ENCODE results near the gene SLIT1. TPM values are rescaled to one million over a fixed set of nuclear protein-coding genes. Genes with fewer than 3 reads are reported as not detected.

SLIT1 gene
- total and polyA plus RNA-seq, 2 of the 8 experiments (the other 6 are each of a cell fraction or from before 2014, with no cell fraction given) = 0.70 to 0.88 TPM

DNA sequence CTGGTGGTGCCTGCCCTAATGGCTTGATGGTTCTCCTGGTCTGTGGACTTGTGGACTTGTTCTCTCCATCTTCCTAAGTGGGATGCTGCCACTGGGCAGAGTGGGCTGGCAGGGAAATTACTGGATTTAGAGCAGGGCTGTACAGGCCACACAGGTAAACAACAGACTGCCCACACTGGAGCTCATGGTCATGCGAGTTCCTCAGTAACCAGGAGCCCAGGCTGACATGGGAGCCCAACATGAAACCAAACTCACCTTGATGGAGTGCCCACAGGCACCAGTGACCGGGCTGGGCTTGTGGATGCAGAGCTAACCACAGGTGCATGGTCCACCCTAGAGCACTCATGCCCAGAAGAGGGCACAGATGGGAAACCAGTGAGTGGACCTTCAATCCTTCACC lies 116.7 kb downstream of the SLIT1 start:
- Histone ChIP-seq H2AFZ (ENCODE audit: low read length) (no peak overlapping the region), H3K9me3 (ENCODE audit: insufficient read depth in 2 of 2, low read depth in 1 of 2, low read length in 1 of 2) (0 out of 4 replicates have a peak, but pooled peaks cover 0 to 3% of the 10 kb centered on the region in 2 experiments), H2BK5ac (ENCODE audit: low read depth, low read length) (no peak overlapping the region), H4K20me1 (replicated peaks in 1 of 2; ENCODE audit: control insufficient read depth in 1 of 2, insufficient read depth in 2 of 2, low read length in 2 of 2) (no peaks in the 10 kb centered on the region), H4K5ac (ENCODE audit: insufficient read length, low read depth, low read length) (no peak overlapping the region), H3K4me1 (replicated peaks in 1 of 4; ENCODE audit: control insufficient read depth in 3 of 4, insufficient read depth in 4 of 4, low read length in 3 of 4) (peaks cover 0 to 7% (median 5%) of the 10 kb centered on the region in 4 experiments; a peak in 4 of 7 replicates), H4K91ac (replicated peaks; ENCODE audit: insufficient read length, low read length) (no peak overlapping the region), H3K4me2 (ENCODE audit: insufficient read depth in 1 of 2, low read depth in 2 of 2, low read length in 2 of 2) (no peak overlapping the region), H3K23me2 (ENCODE audit: low read depth, low read length) (no peaks in the 10 kb centered on the region), H3K23ac (ENCODE audit: insufficient read length) (no peak overlapping the region), H3K36me3 (ENCODE audit: control insufficient read depth in 2 of 4, insufficient read depth in 4 of 4, low read length in 3 of 4) (no peaks in the 10 kb centered on the region), H3K79me2 (ENCODE audit: control insufficient read depth in 1 of 2, insufficient read depth in 2 of 2, low read length in 2 of 2) (no peaks in the 10 kb centered on the region), H2AK5ac (ENCODE audit: low read depth, low read length) (no peak overlapping the region), H2BK12ac (ENCODE audit: low read depth, low read length) (no peak overlapping the region), H3K27ac (ENCODE audit: low read depth, low read length) (no peak overlapping the region), H3K56ac (replicated peaks; ENCODE audit: insufficient read length, low read depth, low read length) (no peak overlapping the region), H4K8ac (ENCODE audit: extremely low read depth, insufficient read depth, low read length) (no peak overlapping the region), H2BK20ac (ENCODE audit: low read length) (no peak overlapping the region), H3K4ac (replicated peaks; ENCODE audit: insufficient read length, low read depth, low read length) (no peak overlapping the region), H2BK120ac (replicated peaks; ENCODE audit: low read depth, low read length) (no peak overlapping the region), H2BK15ac (ENCODE audit: low read length) (no peak overlapping the region; the same call in 1 of the 2 replicates), H3K79me1 (ENCODE audit: low read depth, low read length) (no peaks in the 10 kb centered on the region), H3K27me3 (replicated peaks in 1 of 4; ENCODE audit: control insufficient read depth in 3 of 4, extremely low read depth in 1 of 4, insufficient read depth in 3 of 4, low read length in 3 of 4) (peaks cover 0 to 3% (median 0%) of the 10 kb centered on the region in 4 experiments; a peak in 1 of 7 replicates), H3K14ac (ENCODE audit: insufficient read length) (no peak overlapping the region), H3K18ac (ENCODE audit: extremely low read depth, low read length) (no peak overlapping the region), H3K9ac (replicated peaks in 1 of 4; ENCODE audit: extremely low read depth in 1 of 4, low read depth in 3 of 4, low read length in 3 of 4) (no peak overlapping the region), H3K4me3 (ENCODE audit: extremely low read depth in 1 of 4, insufficient read depth in 2 of 4, low read depth in 3 of 4, low read length in 4 of 4) (no peak overlapping the region)
- ChIA-PET POLR2A (ENCODE audit: partially characterized antibody) (no interaction called here), CTCF (ENCODE audit: partially characterized antibody) (interaction anchor here (1.0 to 42.3 kb wide), 10 partner anchors 11 to 426 kb away, joined by 3 to 1348 read pairs (median 100); partner anchors contain the start of gene SLIT1)
- no peak for FAIRE-seq
- no peak for DNase-seq (ENCODE audit: low read depth in 1 of 2, low spot score in 2 of 2)
- 92% methylated on average over 2 of the region's 2 CpGs; no CpG with 5 or more reads in 1 of the 2 experiments for WGBS, 2 experiments (ENCODE audit: extremely low coverage in 1 of 2, insufficient coverage in 1 of 2, insufficient read length in 1 of 2, insufficient replicate concordance in 2 of 2, low coverage in 1 of 2, low lambda C conversion rate in 2 of 2, missing lambda C conversion rate in 1 of 2)
- TF ChIP-seq YY1 (IDR thresholded peaks at IDR 0.05; ENCODE audit: low read depth, low read length) = no peak
- no peak for TF ChIP-seq NRF1 (IDR thresholded peaks at IDR 0.05; ENCODE audit: low read depth, low read length)
- TF ChIP-seq EGR1 (IDR thresholded peaks at IDR 0.05; ENCODE audit: borderline replicate concordance, low read depth, low read length) = no peak
- no peak for TF ChIP-seq SUZ12 (IDR thresholded peaks at IDR 0.05; ENCODE audit: low read length)
- TF ChIP-seq POLR2AphosphoS5 (IDR thresholded peaks at IDR 0.05; ENCODE audit: low read depth, low read length) = no peak
- TF ChIP-seq KDM1A (IDR thresholded peaks at IDR 0.05; ENCODE audit: borderline replicate concordance, low read length) = no peak
- TF ChIP-seq POLR2A (IDR thresholded peaks at IDR 0.05; ENCODE audit: control extremely low read depth in 1 of 2, low read depth in 2 of 2, low read length in 2 of 2) = no peak
- TF ChIP-seq TAF1 (IDR thresholded peaks at IDR 0.05; ENCODE audit: low read depth, low read length) = no peak
- TF ChIP-seq CHD2 (IDR thresholded peaks at IDR 0.05; ENCODE audit: low read length) = no peak
- no peak for TF ChIP-seq HDAC2 (IDR thresholded peaks at IDR 0.05; ENCODE audit: borderline replicate concordance in 1 of 2, low read depth in 2 of 2, low read length in 2 of 2)
- no peak for TF ChIP-seq TEAD4 (IDR thresholded peaks at IDR 0.05; ENCODE audit: low read depth, low read length)
- TF ChIP-seq BCL11A (IDR thresholded peaks at IDR 0.05; ENCODE audit: low read depth in 2 of 2, low read length in 2 of 2) = no peak
- TF ChIP-seq, protein P1, sequence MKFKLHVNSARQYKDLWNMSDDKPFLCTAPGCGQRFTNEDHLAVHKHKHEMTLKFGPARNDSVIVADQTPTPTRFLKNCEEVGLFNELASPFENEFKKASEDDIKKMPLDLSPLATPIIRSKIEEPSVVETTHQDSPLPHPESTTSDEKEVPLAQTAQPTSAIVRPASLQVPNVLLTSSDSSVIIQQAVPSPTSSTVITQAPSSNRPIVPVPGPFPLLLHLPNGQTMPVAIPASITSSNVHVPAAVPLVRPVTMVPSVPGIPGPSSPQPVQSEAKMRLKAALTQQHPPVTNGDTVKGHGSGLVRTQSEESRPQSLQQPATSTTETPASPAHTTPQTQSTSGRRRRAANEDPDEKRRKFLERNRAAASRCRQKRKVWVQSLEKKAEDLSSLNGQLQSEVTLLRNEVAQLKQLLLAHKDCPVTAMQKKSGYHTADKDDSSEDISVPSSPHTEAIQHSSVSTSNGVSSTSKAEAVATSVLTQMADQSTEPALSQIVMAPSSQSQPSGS (IDR thresholded peaks at IDR 0.05; ENCODE audit: low read length) = no peak
- no peak for TF ChIP-seq RBBP5 (IDR thresholded peaks at IDR 0.05; ENCODE audit: borderline replicate concordance, low read depth, low read length)

Data from H1 (cell line).